HepG2 (cell line): ENCODE measurements around the gene SCARB2. TPM values are rescaled to one million over a fixed set of nuclear protein-coding genes. Genes with fewer than 3 reads are reported as not detected.

Experiments used
- ARID2 ChIP-seq: sonication (generic); formaldehyde crosslinking; IDR thresholded peaks from 2 replicates; pipeline ENCODE4 v1.8.1; 2022; ENCODE audit warnings: mild to moderate bottlenecking, missing genetic modification reagents, borderline replicate concordance
- ASH2L ChIP-seq: fragments of 300-600, 200-600 bp; sonication (generic); IDR thresholded peaks from 2 replicates; pipeline ENCODE4 v1.7.0; 2017; ENCODE audit warnings: low read depth, mild to moderate bottlenecking, moderate library complexity, mixed read lengths, low read length; ENCODE audit not compliant: insufficient read length
- CAMTA2 ChIP-seq: sonication (generic); formaldehyde crosslinking; IDR thresholded peaks from 2 replicates; pipeline ENCODE4 v1.4.0; 2020; ENCODE audit warnings: mild to moderate bottlenecking, missing genetic modification reagents, borderline replicate concordance
- CEBPG ChIP-seq: IDR thresholded peaks from 2 replicates; pipeline ENCODE4 v1.6.1; 2016
- DMAP1 ChIP-seq: IDR thresholded peaks from 2 replicates; pipeline ENCODE4 v1.6.1; 2016
- FOXA3 ChIP-seq: IDR thresholded peaks from 2 replicates; pipeline ENCODE4 v1.6.1; 2016; ENCODE audit warnings: missing genetic modification reagents, missing compliant biosample characterization
- HIC2 ChIP-seq: sonication (generic); formaldehyde crosslinking; IDR thresholded peaks from 2 replicates; pipeline ENCODE4 v1.9.0; 2022; ENCODE audit warnings: low read depth, missing genetic modification reagents
- HNRNPUL1 ChIP-seq: fragments of 200-400 bp; formaldehyde crosslinking; IDR thresholded peaks from 2 replicates; pipeline ENCODE4 v1.6.1; 2017; ENCODE audit warnings: low read depth, mild to moderate bottlenecking, low read length, moderate library complexity
- MED1 ChIP-seq: sonication (generic); formaldehyde crosslinking; IDR thresholded peaks from 2 replicates; pipeline ENCODE4 v1.4.0; 2020; ENCODE audit warnings: missing genetic modification reagents
- MZF1 ChIP-seq: sonication (generic); formaldehyde crosslinking; IDR thresholded peaks from 2 replicates; pipeline ENCODE4 v1.8.1; 2023; ENCODE audit warnings: mild to moderate bottlenecking, missing genetic modification reagents, borderline replicate concordance
- POGZ ChIP-seq: sonication (generic); formaldehyde crosslinking; IDR thresholded peaks from 2 replicates; pipeline ENCODE4 v1.4.0; 2020; ENCODE audit warnings: mild to moderate bottlenecking, missing genetic modification reagents
- ZBTB10 ChIP-seq: sonication (generic); formaldehyde crosslinking; IDR thresholded peaks from 2 replicates; pipeline ENCODE4 v1.4.0; 2020; ENCODE audit warnings: missing genetic modification reagents, borderline replicate concordance
- ZC3H4 ChIP-seq: sonication (generic); formaldehyde crosslinking; IDR thresholded peaks from 2 replicates; pipeline ENCODE4 v1.4.0; 2020; ENCODE audit warnings: missing genetic modification reagents, borderline replicate concordance
- ZFAT ChIP-seq: sonication (generic); formaldehyde crosslinking; conservative IDR thresholded peaks from 2 replicates; pipeline ENCODE4 v1.8.1; 2023; ENCODE audit warnings: missing genetic modification reagents, inconsistent platforms
- ZFP36L2 ChIP-seq: sonication (generic); formaldehyde crosslinking; IDR thresholded peaks from 2 replicates; pipeline ENCODE4 v1.4.0; 2020; ENCODE audit warnings: missing genetic modification reagents
- ZNF124 ChIP-seq: sonication (generic); formaldehyde crosslinking; IDR thresholded peaks from 2 replicates; pipeline ENCODE4 v1.4.0; 2020; ENCODE audit warnings: missing genetic modification reagents
- ZNF24 ChIP-seq: fragments of 450-650 bp; IDR thresholded peaks from 2 replicates; pipeline ENCODE4 v1.6.1; 2017; ENCODE audit warnings: antibody characterized with exemption, mild to moderate bottlenecking
- ZNF260 ChIP-seq: sonication (generic); formaldehyde crosslinking; IDR thresholded peaks from 2 replicates; pipeline ENCODE4 v1.4.0; 2020; ENCODE audit warnings: missing genetic modification reagents, low read depth, mild to moderate bottlenecking, borderline replicate concordance
- ZNF274 ChIP-seq: sonication (generic); formaldehyde crosslinking; IDR thresholded peaks from 2 replicates; pipeline ENCODE4 v1.5.1; 2020; ENCODE audit warnings: mild to moderate bottlenecking, missing genetic modification reagents
- ZNF484 ChIP-seq: sonication (generic); formaldehyde crosslinking; IDR thresholded peaks from 2 replicates; pipeline ENCODE4 v1.5.1; 2020; ENCODE audit warnings: mild to moderate bottlenecking, low read depth, missing genetic modification reagents, borderline replicate concordance
- ZNF564 ChIP-seq: sonication (generic); formaldehyde crosslinking; IDR thresholded peaks from 2 replicates; pipeline ENCODE4 v1.8.1; 2023; ENCODE audit warnings: mild to moderate bottlenecking, missing genetic modification reagents
- ZNF615 ChIP-seq: sonication (generic); formaldehyde crosslinking; IDR thresholded peaks from 2 replicates; pipeline ENCODE4 v1.5.0; 2020; ENCODE audit warnings: mild to moderate bottlenecking, missing genetic modification reagents, borderline replicate concordance
- ZSCAN31 ChIP-seq: sonication (generic); formaldehyde crosslinking; IDR thresholded peaks from 2 replicates; pipeline ENCODE4 v1.5.0; 2020; ENCODE audit warnings: low read depth, mild to moderate bottlenecking, missing genetic modification reagents
- polyA plus RNA-seq, 8 experiments: library from polyadenylated mRNA; depleted of rRNA in 3 of 8; stranded (reverse) in 7 of 8; unstranded in 1 of 8; fragments of >200 nt; fragmentation: Illumina TruSeq in 4 of 8; extraction: Trizol in 4 of 8; gene quantifications; 2 replicates each; pipeline versions ENCODE4 v1.2.1 to v1.2.3, GENCODE V29; 2011 to 2016; ENCODE audit warnings: low read depth in 4 of 8, missing spikeins in 1 of 8, mixed read lengths in 1 of 8; ENCODE audit not compliant: insufficient read depth in 1 of 8
- total RNA-seq, 5 experiments: library from RNA; depleted of rRNA; stranded (reverse); fragments of >200 nt; fragmentation: Illumina TruSeq; extraction: Trizol; gene quantifications; 2 replicates each; pipeline ENCODE4 v1.2.3, GENCODE V29; 2016; ENCODE audit warnings: low read depth in 1 of 5
- TF ChIP-seq, protein P1 (sequence below): sonication (generic); formaldehyde crosslinking; IDR thresholded peaks from 2 replicates; pipeline ENCODE4 v1.5.0; 2020; ENCODE audit warnings: missing genetic modification reagents
- TF ChIP-seq, protein P2 (sequence below): sonication (generic); formaldehyde crosslinking; IDR thresholded peaks from 2 replicates; pipeline ENCODE4 v1.4.0; 2020; ENCODE audit warnings: mild to moderate bottlenecking, missing genetic modification reagents

The SCARB2 gene
- total and polyA plus RNA-seq, 2 of the 13 experiments (the other 11 are each of a cell fraction or from before 2014, with no cell fraction given): 40.6 to 43.4 TPM

DNA sequence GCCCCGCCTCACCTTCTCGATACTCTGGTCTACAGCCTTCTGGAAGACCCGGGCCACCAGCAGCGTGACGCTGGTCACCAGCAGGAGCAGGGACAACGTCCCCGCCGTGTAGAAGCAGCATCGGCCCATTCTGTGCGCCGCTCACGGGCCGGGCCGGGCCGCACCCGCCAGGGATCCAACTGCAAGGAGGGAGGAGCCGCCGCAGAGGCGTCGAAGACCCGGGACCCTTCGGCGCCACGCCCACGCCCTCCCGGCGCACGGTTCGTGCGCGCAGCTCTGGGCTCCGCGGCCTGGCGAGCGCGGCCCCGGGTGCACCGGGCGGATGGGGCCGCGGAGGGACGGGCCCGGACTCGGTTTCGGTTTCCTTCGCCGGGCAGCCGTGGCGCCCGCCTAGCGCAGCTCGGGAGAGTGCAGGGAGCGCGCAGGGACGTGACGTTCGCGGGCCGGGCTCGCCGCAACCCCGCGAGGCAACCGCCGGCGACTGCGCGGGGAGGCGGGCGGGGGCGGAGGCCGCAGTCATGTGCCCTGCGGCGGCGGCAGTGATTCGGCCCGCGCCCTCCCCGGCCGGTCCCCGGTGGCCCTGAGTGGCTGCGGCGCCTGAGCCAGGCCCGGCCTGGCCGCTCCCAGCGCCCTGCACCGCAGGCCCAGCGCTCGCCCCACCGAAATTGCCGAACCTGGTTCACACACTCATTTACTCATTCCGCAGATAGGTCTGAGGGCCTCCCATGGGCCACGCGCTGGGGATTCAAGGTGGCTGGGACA lies at the start of gene SCARB2 (continued):
- TF ChIP-seq POGZ (CRISPR knock-in tag) (peak; percentile 59), CAMTA2 (CRISPR knock-in tag) (no peak), FOXA3 (0 out of 2 replicates have a peak, but pooled peaks have one; percentile 26), MZF1 (CRISPR knock-in tag) (no peak), ZNF24 (no peak), MED1 (CRISPR knock-in tag) (peak; percentile 45; the same call in 1 of the 2 replicates), ZNF274 (no peak; the same call in none of the 2 replicates), HIC2 (CRISPR knock-in tag) (no peak), ZNF124 (CRISPR knock-in tag) (no peak), ARID2 (no peak), ZBTB10 (no peak), ZSCAN31 (CRISPR knock-in tag) (peak; percentile 70; the same call in 1 of the 2 replicates), ZFP36L2 (CRISPR knock-in tag) (no peak), ZFAT (CRISPR knock-in tag) (no peak), ZNF484 (no peak), ZC3H4 (CRISPR knock-in tag) (no peak), ASH2L (peak; percentile 96), HNRNPUL1 (no peak), DMAP1 (CRISPR knock-in tag) (no peak; the same call in 1 of the 2 replicates), ZNF564 (CRISPR knock-in tag) (no peak; the same call in 1 of the 2 replicates), ZNF615 (CRISPR knock-in tag) (no peak), ZNF260 (CRISPR knock-in tag) (no peak), CEBPG (no peak)
- TF ChIP-seq, protein P1, sequence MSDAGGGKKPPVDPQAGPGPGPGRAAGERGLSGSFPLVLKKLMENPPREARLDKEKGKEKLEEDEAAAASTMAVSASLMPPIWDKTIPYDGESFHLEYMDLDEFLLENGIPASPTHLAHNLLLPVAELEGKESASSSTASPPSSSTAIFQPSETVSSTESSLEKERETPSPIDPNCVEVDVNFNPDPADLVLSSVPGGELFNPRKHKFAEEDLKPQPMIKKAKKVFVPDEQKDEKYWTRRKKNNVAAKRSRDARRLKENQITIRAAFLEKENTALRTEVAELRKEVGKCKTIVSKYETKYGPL: no peak
- TF ChIP-seq, protein P2, sequence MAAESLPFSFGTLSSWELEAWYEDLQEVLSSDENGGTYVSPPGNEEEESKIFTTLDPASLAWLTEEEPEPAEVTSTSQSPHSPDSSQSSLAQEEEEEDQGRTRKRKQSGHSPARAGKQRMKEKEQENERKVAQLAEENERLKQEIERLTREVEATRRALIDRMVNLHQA (CRISPR knock-in tag): no peak
